SJSA1 (cell line): Measurements from ENCODE around the gene SDHB. TPM values are rescaled to one million over a fixed set of nuclear protein-coding genes. Genes with fewer than 3 reads are reported as not detected.
"Not testable (repeated sequence)": the region's sequence is repeated elsewhere in the genome, so short reads cannot be mapped to it uniquely, and the experiment has no call there.

ENCODE experiments used
- DNase-seq, 2 experiments: peaks; one replicate each; pipeline ENCODE4 v3.0.0-alpha.2; 2015 to 2020; ENCODE audit warnings: low spot score in 2 of 2, low read depth in 1 of 2
- H3K27ac ChIP-seq: fragments of 250-450 bp; sonication (Bioruptor Pico); 2 replicates; pipeline ENCODE4 v1.5.1; 2020; ENCODE audit warnings: mild to moderate bottlenecking, moderate library complexity
- H3K27me3 ChIP-seq: fragments of 250-450 bp; sonication (Bioruptor Pico); replicated peaks from 2 replicates; pipeline ENCODE4 v1.5.1; 2020; ENCODE audit warnings: mild to moderate bottlenecking, moderate library complexity
- H3K36me3 ChIP-seq: fragments of 250-450 bp; sonication (Bioruptor Pico); 2 replicates; pipeline ENCODE4 v1.5.1; 2020; ENCODE audit warnings: mild to moderate bottlenecking
- H3K4me1 ChIP-seq: fragments of 250-450 bp; sonication (Bioruptor Pico); replicated peaks from 2 replicates; pipeline ENCODE4 v1.6.1; 2021; ENCODE audit warnings: mild to moderate bottlenecking
- H3K4me3 ChIP-seq: fragments of 250-450 bp; sonication (Bioruptor Pico); 2 replicates; pipeline ENCODE4 v1.5.1; 2020; ENCODE audit warnings: mild to moderate bottlenecking
- H3K9me3 ChIP-seq: fragments of 250-450 bp; sonication (Bioruptor Pico); replicated peaks from 2 replicates; pipeline ENCODE4 v1.5.1; 2020; ENCODE audit warnings: mild to moderate bottlenecking
- total RNA-seq: library from RNA; depleted of rRNA; stranded (reverse); fragments of >200 nt; shearing (Covaris generic); gene quantifications from 2 replicates; pipeline ENCODE4 v1.2.3, GENCODE V29; 2014

The SDHB gene
- total RNA-seq, 1 experiment from 2014 or later, result 219 TPM

DNA sequence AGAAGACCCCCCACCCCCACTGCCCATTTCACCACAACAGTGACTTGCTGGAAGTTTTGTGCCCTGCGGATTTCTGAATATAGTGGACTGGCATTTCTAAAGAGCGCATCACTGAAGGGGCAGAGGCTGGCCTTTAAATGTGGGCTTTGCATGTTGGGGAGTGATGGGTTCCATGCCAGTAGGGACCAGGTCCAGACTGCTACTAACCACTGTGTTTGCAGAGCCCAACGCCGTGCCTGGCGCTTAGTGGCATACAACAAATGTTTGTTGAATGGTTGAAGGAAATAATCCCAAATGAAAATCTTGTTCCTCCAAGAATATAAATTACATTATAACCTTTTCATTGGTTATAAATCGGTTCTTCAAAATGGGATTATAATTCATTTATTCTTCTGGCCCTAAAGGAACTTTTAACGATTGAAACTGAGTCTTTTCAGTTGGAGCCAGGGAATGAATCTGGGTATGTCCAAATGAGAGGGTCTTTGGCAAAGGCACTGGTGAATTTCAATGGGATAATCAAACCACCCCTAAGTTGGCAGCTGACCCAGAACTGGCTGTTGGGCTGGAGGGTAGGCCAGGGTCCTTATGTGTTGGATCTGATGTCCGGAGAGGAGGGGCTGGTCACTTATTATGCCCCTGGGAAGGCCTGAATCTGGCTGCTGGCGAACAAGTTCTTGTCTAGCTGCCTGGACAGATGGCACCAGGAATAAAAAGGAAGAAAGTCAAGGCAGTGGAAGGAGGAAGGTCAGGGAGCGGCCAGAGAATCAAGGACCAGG is 13.8 kb upstream of the SDHB start:
- H3K9me3 ChIP-seq, result peaks cover 4% of the 10 kb centered on the region; the same call in 1 of the 2 replicates
- no peak for DNase-seq
- H3K27ac ChIP-seq, result no peak overlapping the region
- no peak overlapping the region for H3K4me3 ChIP-seq
- no peaks in the 10 kb centered on the region for H3K36me3 ChIP-seq
- H3K4me1 ChIP-seq, result peaks cover 18% of the 10 kb centered on the region
- no peaks in the 10 kb centered on the region for H3K27me3 ChIP-seq

- Histone ChIP-seq H3K27ac (no peak overlapping the region), H3K9me3 (peaks cover 4% of the 10 kb centered on the region; the same call in 1 of the 2 replicates), H3K4me1 (peaks cover 24% of the 10 kb centered on the region), H3K4me3 (no peak overlapping the region), H3K27me3 (no peaks in the 10 kb centered on the region), H3K36me3 (no peaks in the 10 kb centered on the region)
- no peak for DNase-seq
These were observed 13.2 kb upstream of the SDHB start for GRCh38 chr1:17067069-17067426.

GRCh38 chr1:17066361-17067068 is 12.7 kb upstream of the SDHB start:
- H3K4me1 ChIP-seq, result peaks cover 29% of the 10 kb centered on the region
- H3K27me3 ChIP-seq, result no peaks in the 10 kb centered on the region
- no peaks in the 10 kb centered on the region for H3K36me3 ChIP-seq
- no peak overlapping the region for H3K4me3 ChIP-seq
- H3K27ac ChIP-seq, result no peak overlapping the region
- no peak for DNase-seq
- peaks cover 4% of the 10 kb centered on the region; the same call in 1 of the 2 replicates for H3K9me3 ChIP-seq

DNA sequence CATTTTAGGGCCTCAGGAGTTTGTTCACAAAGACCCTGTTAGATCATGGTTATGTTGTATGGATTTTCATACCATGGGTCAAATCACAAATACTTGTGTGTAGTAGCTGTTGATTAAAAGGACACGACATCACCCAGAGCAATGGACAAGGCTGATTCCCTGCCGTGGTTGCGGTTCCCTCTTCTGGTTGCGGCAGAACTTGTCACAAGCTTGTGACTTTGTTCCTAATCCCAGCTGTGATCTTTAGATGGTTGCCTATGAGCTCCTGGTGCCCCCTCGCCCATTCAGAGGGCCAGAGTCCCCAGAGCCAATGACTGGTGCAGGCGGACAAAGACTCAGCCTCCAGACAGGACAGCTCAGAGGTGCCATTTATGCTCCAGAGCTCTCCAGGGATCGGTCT is 11.8 kb upstream of the SDHB start:
- Histone ChIP-seq H3K27ac (no peak overlapping the region), H3K36me3 (no peaks in the 10 kb centered on the region), H3K4me1 (peaks cover 30% of the 10 kb centered on the region), H3K4me3 (no peak overlapping the region), H3K9me3 (peaks cover 4% of the 10 kb centered on the region; the same call in 1 of the 2 replicates), H3K27me3 (no peaks in the 10 kb centered on the region)
- no peak for DNase-seq

GRCh38 chr1:17062751-17063150 is 8.9 kb upstream of the SDHB start:
- H3K27ac ChIP-seq, result peak overlapping the region; percentile 61
- peak; percentile 88 to 93 for DNase-seq
- H3K36me3 ChIP-seq, H3K9me3 ChIP-seq, H3K27me3 ChIP-seq, H3K4me3 ChIP-seq: not testable (repeated sequence)
- H3K4me1 ChIP-seq, result peaks cover 37% of the 10 kb centered on the region

- Histone ChIP-seq H3K27ac (peak overlapping the region; percentile 34; the same call in 1 of the 2 replicates), H3K4me3 (no peak overlapping the region), H3K27me3 (no peaks in the 10 kb centered on the region), H3K36me3 (no peaks in the 10 kb centered on the region), H3K9me3 (peaks cover 4% of the 10 kb centered on the region; the same call in 1 of the 2 replicates), H3K4me1 (peaks cover 37% of the 10 kb centered on the region)
- DNase-seq, result no peak
These were observed 8.1 kb upstream of the SDHB start for GRCh38 chr1:17061892-17062291.

GRCh38 chr1:17061486-17061885 is 7.7 kb upstream of the SDHB start:
- no peak for DNase-seq
- H3K9me3 ChIP-seq, result peaks cover 4% of the 10 kb centered on the region; the same call in 1 of the 2 replicates
- peaks cover 37% of the 10 kb centered on the region for H3K4me1 ChIP-seq
- H3K4me3 ChIP-seq, result no peak overlapping the region
- 0 out of 2 replicates have a peak overlapping the region, but pooled peaks have one; percentile 34 for H3K27ac ChIP-seq
- no peaks in the 10 kb centered on the region for H3K36me3 ChIP-seq
- H3K27me3 ChIP-seq, result no peaks in the 10 kb centered on the region

GRCh38 chr1:17060306-17060749 is 6.5 kb upstream of the SDHB start:
- Histone ChIP-seq H3K4me1 (peaks cover 37% of the 10 kb centered on the region), H3K27ac (no peak overlapping the region), H3K9me3 (peaks cover 4% of the 10 kb centered on the region; the same call in 1 of the 2 replicates), H3K4me3 (no peak overlapping the region), H3K27me3 (no peaks in the 10 kb centered on the region), H3K36me3 (no peaks in the 10 kb centered on the region)
- DNase-seq, result no peak

DNA sequence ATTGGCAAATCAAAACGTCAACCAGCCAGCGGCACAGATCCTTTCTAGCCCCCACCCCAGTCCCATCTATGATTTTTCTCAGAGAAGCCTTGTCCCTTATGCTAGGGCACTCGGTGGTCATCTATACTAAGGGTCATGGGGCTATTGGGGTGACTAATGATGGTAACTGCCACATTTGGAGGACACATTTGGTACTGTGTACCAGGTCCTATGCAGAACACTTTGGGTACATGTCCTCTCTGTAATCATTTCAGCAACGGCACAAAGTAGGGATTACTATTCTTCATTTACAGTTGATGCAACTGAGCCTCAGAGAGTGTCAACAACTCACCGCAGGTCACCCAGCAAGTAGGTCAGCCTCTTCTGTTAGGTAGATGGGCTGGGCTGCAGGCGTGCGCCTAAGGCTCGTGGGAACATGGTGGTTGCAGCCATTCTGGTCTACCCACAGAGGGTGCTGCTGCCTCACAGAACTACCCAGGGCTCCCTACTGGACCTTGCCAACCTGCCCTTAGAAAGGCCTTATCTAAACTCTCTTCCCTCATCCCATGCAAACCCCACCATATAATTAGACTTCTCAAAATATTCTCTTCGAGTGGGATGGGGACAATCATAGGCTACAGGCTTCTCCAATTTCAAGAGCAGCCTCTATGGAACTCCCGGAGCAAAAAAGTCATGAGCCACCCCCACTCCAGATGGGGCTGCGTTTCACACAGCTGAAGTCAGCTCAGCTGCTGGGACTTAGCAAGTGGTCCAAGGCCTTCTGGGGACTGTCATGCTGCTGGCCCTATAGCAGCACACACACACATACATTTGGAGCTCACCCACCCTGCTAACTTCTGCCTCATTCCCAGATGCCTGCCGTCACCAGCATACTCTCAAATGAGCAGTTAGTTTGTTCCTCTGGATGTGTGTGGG is 5.8 kb upstream of the SDHB start:
- Histone ChIP-seq H3K4me3 (no peak overlapping the region), H3K4me1 (peaks cover 37% of the 10 kb centered on the region), H3K36me3 (no peaks in the 10 kb centered on the region), H3K27ac (no peak overlapping the region), H3K9me3 (no peaks in the 10 kb centered on the region), H3K27me3 (no peaks in the 10 kb centered on the region)
- peak; percentile 53 to 75 for DNase-seq

DNA sequence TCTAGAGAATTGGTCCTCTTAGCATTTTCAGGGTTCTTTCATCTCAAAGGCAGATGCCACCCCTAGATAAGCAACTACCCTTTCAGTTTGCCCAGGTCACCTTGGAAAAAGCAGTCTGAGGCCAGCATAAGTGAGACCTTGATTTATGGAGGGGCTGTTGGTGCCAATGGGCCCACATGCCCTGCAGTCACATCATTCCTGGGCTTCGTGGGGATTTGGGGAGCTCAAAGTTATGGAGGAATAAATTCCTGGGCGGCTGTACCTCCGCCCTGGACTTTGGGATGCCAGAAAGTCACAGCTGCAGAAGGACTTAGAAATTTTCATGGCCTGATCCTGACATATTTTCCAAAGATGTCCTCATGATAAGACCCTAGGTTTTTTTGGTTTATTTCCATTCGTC is 2.7 kb upstream of the SDHB start:
- H3K4me3 ChIP-seq, result no peak overlapping the region
- no peaks in the 10 kb centered on the region for H3K27me3 ChIP-seq
- no peaks in the 10 kb centered on the region for H3K9me3 ChIP-seq
- H3K36me3 ChIP-seq, result no peaks in the 10 kb centered on the region; the same call in 1 of the 2 replicates
- peaks cover 15% of the 10 kb centered on the region for H3K4me1 ChIP-seq
- no peak for DNase-seq
- H3K27ac ChIP-seq, result no peak overlapping the region

DNA sequence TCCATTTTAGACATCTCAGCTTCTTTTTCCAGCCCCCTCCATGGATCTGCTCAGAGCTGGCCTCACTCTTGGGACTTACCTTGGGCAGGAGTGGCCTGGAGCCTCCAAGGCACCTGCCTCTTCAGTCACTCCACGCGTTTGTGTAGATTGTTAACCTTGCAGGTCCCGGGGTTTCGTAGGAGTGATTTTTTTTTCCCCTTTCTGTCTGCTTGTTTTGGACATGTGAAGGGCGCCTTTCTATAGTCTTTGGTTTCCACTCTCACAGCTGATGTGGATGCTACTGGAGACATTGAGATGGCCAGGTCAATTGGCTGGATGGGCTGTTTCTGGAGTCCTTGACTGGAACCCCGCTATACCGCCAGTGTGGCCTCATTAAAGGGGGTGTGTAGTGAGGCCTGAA is 2.0 kb upstream of the SDHB start:
- peaks cover 14% of the 10 kb centered on the region for H3K4me1 ChIP-seq
- H3K36me3 ChIP-seq, result peaks cover 6% of the 10 kb centered on the region
- H3K4me3 ChIP-seq, result no peak overlapping the region
- H3K27me3 ChIP-seq, result no peaks in the 10 kb centered on the region
- no peaks in the 10 kb centered on the region for H3K9me3 ChIP-seq
- no peak for DNase-seq
- no peak overlapping the region for H3K27ac ChIP-seq

DNA sequence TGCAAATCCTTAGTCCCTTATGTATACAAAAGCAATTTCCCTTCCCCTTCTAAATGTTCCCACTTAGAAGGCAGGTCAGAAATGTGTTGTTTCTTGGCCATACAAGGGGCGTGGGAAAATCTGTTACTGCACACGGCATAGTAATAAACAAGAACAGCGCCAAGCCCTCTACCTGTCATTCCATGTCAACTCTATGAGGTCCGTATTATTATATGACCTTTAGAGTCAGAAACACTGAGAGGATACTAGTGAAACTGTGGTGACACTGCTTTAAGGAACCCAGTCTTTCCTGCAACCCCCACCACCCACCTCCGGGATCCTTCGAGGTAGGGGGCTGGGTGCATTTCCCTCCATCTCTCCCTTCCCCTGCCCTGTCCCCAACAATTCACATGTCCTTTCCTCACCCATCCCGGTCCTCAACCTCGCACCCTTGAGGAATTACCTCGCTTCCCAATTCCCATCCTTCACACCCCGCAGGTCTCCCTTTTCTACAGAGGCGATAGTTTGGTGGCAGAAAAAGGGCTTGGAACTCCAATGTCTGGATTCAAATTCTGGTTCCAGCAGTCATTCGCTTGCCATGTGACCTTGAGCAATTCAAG is 647 bp downstream of the SDHB start:
- Histone ChIP-seq H3K4me1 (peaks cover 6% of the 10 kb centered on the region; the same call in 1 of the 2 replicates), H3K27ac (no peak overlapping the region), H3K9me3 (no peaks in the 10 kb centered on the region), H3K4me3 (peak overlapping the region; percentile 59), H3K27me3 (no peaks in the 10 kb centered on the region), H3K36me3 (peaks cover 19% of the 10 kb centered on the region)
- DNase-seq, result no peak

DNA sequence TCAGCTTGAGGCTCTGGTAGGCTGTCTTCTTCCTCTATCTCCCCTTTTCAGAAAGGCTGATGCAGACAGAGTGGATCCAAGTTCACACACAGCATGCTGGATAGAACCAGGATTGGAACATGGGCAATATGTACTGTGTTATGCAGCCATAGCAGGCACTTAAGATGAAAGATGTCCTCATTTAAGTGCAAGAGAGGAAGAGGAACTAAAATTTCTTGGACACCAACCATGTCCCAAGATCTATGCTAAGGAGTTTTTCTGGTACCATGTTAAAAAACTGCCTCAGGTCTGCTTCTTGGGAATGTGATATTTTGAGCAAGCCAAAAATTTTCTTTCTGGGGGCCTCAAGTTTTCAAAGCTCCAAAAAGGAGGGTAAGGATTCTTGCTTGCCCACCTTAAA is 1.2 kb downstream of the SDHB start:
- no peak for DNase-seq
- H3K27me3 ChIP-seq, result no peaks in the 10 kb centered on the region
- peak overlapping the region; percentile 59; the same call in 1 of the 2 replicates for H3K4me3 ChIP-seq
- no peaks in the 10 kb centered on the region for H3K9me3 ChIP-seq
- no peak overlapping the region for H3K27ac ChIP-seq
- H3K4me1 ChIP-seq, result peaks cover 6% of the 10 kb centered on the region; the same call in 1 of the 2 replicates
- peaks cover 23% of the 10 kb centered on the region for H3K36me3 ChIP-seq
